Measurements from ENCODE around the gene ROBO1. TPM values are rescaled to one million over a fixed set of nuclear protein-coding genes. Genes with fewer than 3 reads are reported as not detected.

ROBO1 gene
- total RNA-seq, 1 donor, result 34.2 TPM

- H3K4me3 ChIP-seq (ENCODE audit: low read depth, low read length), result no peak overlapping the region
- DNase-seq (ENCODE audit: low read depth), result no peak
- TF ChIP-seq, protein P1, sequence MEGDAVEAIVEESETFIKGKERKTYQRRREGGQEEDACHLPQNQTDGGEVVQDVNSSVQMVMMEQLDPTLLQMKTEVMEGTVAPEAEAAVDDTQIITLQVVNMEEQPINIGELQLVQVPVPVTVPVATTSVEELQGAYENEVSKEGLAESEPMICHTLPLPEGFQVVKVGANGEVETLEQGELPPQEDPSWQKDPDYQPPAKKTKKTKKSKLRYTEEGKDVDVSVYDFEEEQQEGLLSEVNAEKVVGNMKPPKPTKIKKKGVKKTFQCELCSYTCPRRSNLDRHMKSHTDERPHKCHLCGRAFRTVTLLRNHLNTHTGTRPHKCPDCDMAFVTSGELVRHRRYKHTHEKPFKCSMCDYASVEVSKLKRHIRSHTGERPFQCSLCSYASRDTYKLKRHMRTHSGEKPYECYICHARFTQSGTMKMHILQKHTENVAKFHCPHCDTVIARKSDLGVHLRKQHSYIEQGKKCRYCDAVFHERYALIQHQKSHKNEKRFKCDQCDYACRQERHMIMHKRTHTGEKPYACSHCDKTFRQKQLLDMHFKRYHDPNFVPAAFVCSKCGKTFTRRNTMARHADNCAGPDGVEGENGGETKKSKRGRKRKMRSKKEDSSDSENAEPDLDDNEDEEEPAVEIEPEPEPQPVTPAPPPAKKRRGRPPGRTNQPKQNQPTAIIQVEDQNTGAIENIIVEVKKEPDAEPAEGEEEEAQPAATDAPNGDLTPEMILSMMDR (IDR thresholded peaks at IDR 0.05; ENCODE audit: insufficient read depth, low read length), result no peak
These were observed 860.4 kb downstream of the ROBO1 start for GRCh38 chr3:78907367-78907766.

- H3K4me3 ChIP-seq (ENCODE audit: low read depth, low read length), result no peak overlapping the region
- TF ChIP-seq, protein P1 (IDR thresholded peaks at IDR 0.05; ENCODE audit: insufficient read depth, low read length), result no peak
- no peak for DNase-seq (ENCODE audit: low read depth)
These were observed 860.9 kb downstream of the ROBO1 start for GRCh38 chr3:78906930-78907329.

GRCh38 chr3:78906245-78906644, 861.6 kb downstream of the ROBO1 start:
- DNase-seq (ENCODE audit: low read depth), result no peak
- no peak overlapping the region for H3K4me3 ChIP-seq (ENCODE audit: low read depth, low read length)
- TF ChIP-seq, protein P1 (IDR thresholded peaks at IDR 0.05; ENCODE audit: insufficient read depth, low read length), result no peak

DNA sequence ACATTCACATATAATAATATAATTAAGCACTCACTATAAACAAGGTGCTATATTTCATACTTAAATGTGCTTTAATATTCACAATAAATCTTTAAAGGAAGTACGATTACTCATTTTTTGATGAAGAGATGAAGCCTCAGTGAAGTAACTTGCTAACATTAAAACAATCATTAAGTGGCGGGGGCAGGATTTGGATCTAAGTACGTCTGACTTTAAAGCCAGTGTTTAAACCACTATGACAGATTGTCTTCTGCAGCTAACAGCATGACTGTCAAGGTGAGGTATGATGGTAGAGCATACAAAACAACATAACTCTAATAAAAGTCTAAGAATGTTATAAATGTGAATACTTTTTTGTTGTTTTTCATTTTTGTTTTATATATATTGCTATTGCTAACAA, 862.1 kb downstream of the ROBO1 start:
- TF ChIP-seq, protein P1 (IDR thresholded peaks at IDR 0.05; ENCODE audit: insufficient read depth, low read length), result no peak

DNA sequence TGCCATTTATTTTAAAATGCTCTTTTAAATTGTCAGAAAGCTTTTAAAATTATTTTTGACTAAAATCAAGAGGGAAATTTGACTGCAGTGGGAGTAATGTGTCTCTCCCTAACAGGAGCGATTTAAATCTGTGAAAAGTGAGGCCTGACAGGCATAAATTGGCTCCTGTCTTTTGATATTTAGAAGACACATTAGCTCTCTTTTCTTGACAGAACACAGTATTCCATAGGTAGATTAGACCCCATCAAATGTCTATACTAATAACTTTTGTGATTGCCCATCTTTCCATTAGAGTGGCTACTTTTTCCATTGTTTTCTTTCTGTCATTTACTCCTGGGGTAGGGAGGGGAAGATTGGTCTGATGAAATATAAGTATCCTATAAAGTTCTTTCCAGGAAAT, 866.3 kb downstream of the ROBO1 start:
- no peak overlapping the region for H3K4me3 ChIP-seq (ENCODE audit: low read depth, low read length)
- DNase-seq (ENCODE audit: low read depth), result no peak
- TF ChIP-seq, protein P1 (IDR thresholded peaks at IDR 0.05; ENCODE audit: insufficient read depth, low read length), result no peak

More for the DNA sequence above, 862.1 kb downstream of the ROBO1 start:
- H3K4me3 ChIP-seq (ENCODE audit: low read depth, low read length), result no peak overlapping the region
- no peak for DNase-seq (ENCODE audit: low read depth)

DNA sequence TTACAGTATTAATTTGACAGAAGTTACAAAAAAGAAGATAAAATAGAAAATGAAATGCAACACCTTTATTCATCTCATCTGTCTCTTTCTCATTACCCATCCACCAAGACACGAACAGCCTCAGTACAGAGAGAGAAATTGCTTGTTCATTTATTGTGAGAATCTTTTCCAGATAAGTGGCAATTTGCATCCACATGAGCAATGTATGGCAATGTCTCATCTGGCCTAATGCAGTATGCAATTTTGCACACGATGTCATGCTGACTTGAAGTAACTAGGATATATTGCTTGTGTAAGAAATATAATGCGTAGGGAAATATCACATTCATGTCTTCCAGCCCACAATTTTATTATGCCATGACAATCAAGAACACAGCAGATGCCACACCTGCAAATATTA, 866.9 kb downstream of the ROBO1 start:
- no peak overlapping the region for H3K4me3 ChIP-seq (ENCODE audit: low read depth, low read length)
- no peak for DNase-seq (ENCODE audit: low read depth)
- TF ChIP-seq, protein P1 (IDR thresholded peaks at IDR 0.05; ENCODE audit: insufficient read depth, low read length), result no peak

GRCh38 chr3:78900426-78900825, 867.4 kb downstream of the ROBO1 start:
- DNase-seq (ENCODE audit: low read depth), result no peak
- TF ChIP-seq, protein P1 (IDR thresholded peaks at IDR 0.05; ENCODE audit: insufficient read depth, low read length), result no peak
- no peak overlapping the region for H3K4me3 ChIP-seq (ENCODE audit: low read depth, low read length)
